Osteoblast (primary cell): ENCODE data around the gene ANKFN1. TPM values are rescaled to one million over a fixed set of nuclear protein-coding genes. Genes with fewer than 3 reads are reported as not detected.

Experiments
- DNase-seq: peaks from one replicate; pipeline ENCODE4 v3.0.0; 2011; ENCODE audit warnings: low spot score, mixed read lengths; ENCODE audit not compliant: insufficient read length; ENCODE audit errors: missing footprints
- H2AFZ ChIP-seq: 2 replicates; pipeline ENCODE4 v1.6.0; 2011; ENCODE audit warnings: mild to moderate bottlenecking, low read length
- H3K27ac ChIP-seq: 2 replicates; pipeline ENCODE4 v1.5.1; 2011; ENCODE audit warnings: mild to moderate bottlenecking, low read depth, low read length, moderate library complexity
- H3K27me3 ChIP-seq: 2 replicates; pipeline ENCODE4 v1.6.0; 2012; ENCODE audit warnings: mild to moderate bottlenecking, control low read depth, inconsistent platforms, low read length, moderate library complexity; ENCODE audit not compliant: insufficient read depth
- H3K36me3 ChIP-seq: 2 replicates; pipeline ENCODE4 v1.5.1; 2011; ENCODE audit warnings: mild to moderate bottlenecking, low read length, control low read depth, moderate library complexity; ENCODE audit not compliant: insufficient read depth
- H3K4me1 ChIP-seq: 2 replicates; pipeline ENCODE4 v1.5.1; 2011; ENCODE audit warnings: mild to moderate bottlenecking, low read length, control low read depth, moderate library complexity; ENCODE audit not compliant: insufficient read depth
- H3K4me2 ChIP-seq: 2 replicates; pipeline ENCODE4 v1.6.0; 2011; ENCODE audit warnings: mild to moderate bottlenecking, low read length; ENCODE audit not compliant: insufficient read depth
- H3K4me3 ChIP-seq: fragments of 200-600 bp; sonication (generic); 3 replicates; pipeline ENCODE4 v1.5.1; 2012; ENCODE audit warnings: mild to moderate bottlenecking, low read length, inconsistent platforms; ENCODE audit not compliant: insufficient read depth
- H3K79me2 ChIP-seq: 2 replicates; pipeline ENCODE4 v1.6.0; 2012; ENCODE audit warnings: mild to moderate bottlenecking, low read length, control low read depth, inconsistent platforms; ENCODE audit not compliant: insufficient read depth
- H3K9me3 ChIP-seq: 2 replicates; pipeline ENCODE4 v1.5.1; 2011; ENCODE audit warnings: low read depth, low read length, control low read depth
- H4K20me1 ChIP-seq: 2 replicates; pipeline ENCODE4 v1.6.0; 2012; ENCODE audit warnings: mild to moderate bottlenecking, low read length, control low read depth; ENCODE audit not compliant: insufficient read depth
- total RNA-seq: library from RNA; depleted of rRNA; stranded (reverse); fragments of >200 nt; gene quantifications from 2 replicates; pipeline ENCODE4 v1.2.3, GENCODE V29; 2012
- TF ChIP-seq, protein P1 (sequence below): IDR thresholded peaks from 2 replicates; pipeline ENCODE4 v1.5.1; 2011; ENCODE audit warnings: mild to moderate bottlenecking, low read depth, low read length, moderate library complexity; ENCODE audit errors: extremely low read depth

Gene ANKFN1
- total RNA-seq, 1 donor = 0.72 TPM

GRCh38 chr17:56160422-56160821 lies 7.1 kb downstream of the ANKFN1 start:
- Histone ChIP-seq H3K9me3 (no peaks in the 10 kb centered on the region), H3K4me2 (no peak overlapping the region), H3K27ac (no peak overlapping the region), H4K20me1 (no peaks in the 10 kb centered on the region), H3K27me3 (no peaks in the 10 kb centered on the region), H2AFZ (no peak overlapping the region), H3K4me3 (no peak overlapping the region), H3K79me2 (no peaks in the 10 kb centered on the region), H3K36me3 (no peaks in the 10 kb centered on the region), H3K4me1 (peaks cover 34% of the 10 kb centered on the region)
- TF ChIP-seq, protein P1, sequence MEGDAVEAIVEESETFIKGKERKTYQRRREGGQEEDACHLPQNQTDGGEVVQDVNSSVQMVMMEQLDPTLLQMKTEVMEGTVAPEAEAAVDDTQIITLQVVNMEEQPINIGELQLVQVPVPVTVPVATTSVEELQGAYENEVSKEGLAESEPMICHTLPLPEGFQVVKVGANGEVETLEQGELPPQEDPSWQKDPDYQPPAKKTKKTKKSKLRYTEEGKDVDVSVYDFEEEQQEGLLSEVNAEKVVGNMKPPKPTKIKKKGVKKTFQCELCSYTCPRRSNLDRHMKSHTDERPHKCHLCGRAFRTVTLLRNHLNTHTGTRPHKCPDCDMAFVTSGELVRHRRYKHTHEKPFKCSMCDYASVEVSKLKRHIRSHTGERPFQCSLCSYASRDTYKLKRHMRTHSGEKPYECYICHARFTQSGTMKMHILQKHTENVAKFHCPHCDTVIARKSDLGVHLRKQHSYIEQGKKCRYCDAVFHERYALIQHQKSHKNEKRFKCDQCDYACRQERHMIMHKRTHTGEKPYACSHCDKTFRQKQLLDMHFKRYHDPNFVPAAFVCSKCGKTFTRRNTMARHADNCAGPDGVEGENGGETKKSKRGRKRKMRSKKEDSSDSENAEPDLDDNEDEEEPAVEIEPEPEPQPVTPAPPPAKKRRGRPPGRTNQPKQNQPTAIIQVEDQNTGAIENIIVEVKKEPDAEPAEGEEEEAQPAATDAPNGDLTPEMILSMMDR = no peak
- DNase-seq = no peak

- H4K20me1 ChIP-seq = no peaks in the 10 kb centered on the region
Observed at GRCh38 chr17:56165072-56165641, 11.9 kb downstream of the ANKFN1 start.

GRCh38 chr17:56167491-56167890 lies 14.2 kb downstream of the ANKFN1 start:
- Histone ChIP-seq H3K4me3 (no peak overlapping the region), H3K79me2 (no peaks in the 10 kb centered on the region), H3K4me2 (no peak overlapping the region), H3K36me3 (no peaks in the 10 kb centered on the region), H3K27me3 (no peaks in the 10 kb centered on the region), H3K4me1 (peaks cover 45% of the 10 kb centered on the region), H3K9me3 (no peaks in the 10 kb centered on the region), H4K20me1 (no peaks in the 10 kb centered on the region), H3K27ac (no peak overlapping the region), H2AFZ (no peak overlapping the region)
- TF ChIP-seq, protein P1 = no peak
- DNase-seq = no peak

More at GRCh38 chr17:56165072-56165641, 11.9 kb downstream of the ANKFN1 start:
- Histone ChIP-seq H3K4me3 (no peak overlapping the region), H3K79me2 (no peaks in the 10 kb centered on the region), H2AFZ (no peak overlapping the region), H3K36me3 (no peaks in the 10 kb centered on the region), H3K9me3 (no peaks in the 10 kb centered on the region), H3K4me2 (no peak overlapping the region), H3K4me1 (peaks cover 35% of the 10 kb centered on the region), H3K27ac (peak overlapping the region; percentile 76), H3K27me3 (no peaks in the 10 kb centered on the region)
- TF ChIP-seq, protein P1 = no peak
- no peak for DNase-seq

DNA sequence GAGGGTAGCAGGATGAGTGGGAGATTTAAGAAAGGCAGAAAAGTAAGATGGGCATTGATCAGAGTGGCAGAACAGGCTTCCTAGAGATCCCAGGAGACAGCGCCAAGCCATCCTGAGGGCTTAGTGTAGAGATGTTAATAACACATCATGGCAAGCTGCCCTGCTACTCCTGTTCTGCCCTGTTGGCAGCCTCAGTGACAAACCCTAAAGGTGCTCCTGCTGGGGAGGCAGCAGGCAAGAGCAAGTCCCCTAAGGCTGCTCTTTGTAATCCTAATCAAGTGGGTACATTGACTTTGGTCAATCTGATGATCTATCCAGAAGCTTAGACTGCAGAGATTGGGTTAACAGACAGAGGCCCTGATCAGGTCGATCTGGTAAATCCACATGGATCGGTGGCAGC lies 16.3 kb downstream of the ANKFN1 start:
- Histone ChIP-seq H3K4me2 (no peak overlapping the region), H2AFZ (no peak overlapping the region), H3K27ac (no peak overlapping the region), H3K79me2 (no peaks in the 10 kb centered on the region), H3K27me3 (no peaks in the 10 kb centered on the region), H4K20me1 (no peaks in the 10 kb centered on the region), H3K9me3 (no peaks in the 10 kb centered on the region), H3K36me3 (no peaks in the 10 kb centered on the region), H3K4me3 (no peak overlapping the region), H3K4me1 (peaks cover 36% of the 10 kb centered on the region)
- TF ChIP-seq, protein P1 = no peak
- DNase-seq = no peak
